ENCODE data around the gene EP400.

Gene EP400

DNA sequence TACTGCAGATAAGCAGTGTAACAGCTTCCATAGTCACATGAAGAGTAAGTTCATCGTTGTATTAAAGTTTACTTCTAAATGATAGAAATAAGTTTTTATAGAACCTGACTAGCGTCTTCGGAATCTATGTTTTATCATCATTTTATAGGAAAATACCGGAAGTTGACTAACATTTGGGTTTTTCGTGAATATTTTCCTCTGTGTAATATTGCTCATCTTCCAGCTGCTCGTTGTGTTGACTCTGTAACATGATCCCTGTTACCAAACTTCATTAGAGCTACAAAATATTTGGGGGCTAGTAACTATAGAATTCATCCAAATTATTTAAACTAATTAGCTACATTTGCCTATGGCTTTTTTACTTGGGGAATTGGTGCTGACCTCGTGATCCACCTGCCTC, 157.2 kb downstream of the EP400 start:
- H3K27ac ChIP-seq (ENCODE audit: low read length), result no peak overlapping the region
- peaks cover 15% of the 10 kb centered on the region for H3K36me3 ChIP-seq (replicated peaks; ENCODE audit: low read depth, low read length)
- H2AFZ ChIP-seq (ENCODE audit: low read depth, low read length), result no peak overlapping the region
- H3K4me2 ChIP-seq (ENCODE audit: low read length), result no peak overlapping the region
- no peaks in the 10 kb centered on the region for H4K20me1 ChIP-seq (ENCODE audit: insufficient read depth, low read length)
- H3K79me2 ChIP-seq (ENCODE audit: low read length), result 0 out of 2 replicates have a peak, but pooled peaks cover 2% of the 10 kb centered on the region
- no peaks in the 10 kb centered on the region for H3K9me3 ChIP-seq (ENCODE audit: insufficient read depth, low read length)
- no peaks in the 10 kb centered on the region for H3K4me1 ChIP-seq (ENCODE audit: low read length)
- no peak overlapping the region for H3K4me3 ChIP-seq (ENCODE audit: low read length)
- H3K27me3 ChIP-seq (ENCODE audit: low read depth, low read length), result no peaks in the 10 kb centered on the region
- TF ChIP-seq, protein P1, sequence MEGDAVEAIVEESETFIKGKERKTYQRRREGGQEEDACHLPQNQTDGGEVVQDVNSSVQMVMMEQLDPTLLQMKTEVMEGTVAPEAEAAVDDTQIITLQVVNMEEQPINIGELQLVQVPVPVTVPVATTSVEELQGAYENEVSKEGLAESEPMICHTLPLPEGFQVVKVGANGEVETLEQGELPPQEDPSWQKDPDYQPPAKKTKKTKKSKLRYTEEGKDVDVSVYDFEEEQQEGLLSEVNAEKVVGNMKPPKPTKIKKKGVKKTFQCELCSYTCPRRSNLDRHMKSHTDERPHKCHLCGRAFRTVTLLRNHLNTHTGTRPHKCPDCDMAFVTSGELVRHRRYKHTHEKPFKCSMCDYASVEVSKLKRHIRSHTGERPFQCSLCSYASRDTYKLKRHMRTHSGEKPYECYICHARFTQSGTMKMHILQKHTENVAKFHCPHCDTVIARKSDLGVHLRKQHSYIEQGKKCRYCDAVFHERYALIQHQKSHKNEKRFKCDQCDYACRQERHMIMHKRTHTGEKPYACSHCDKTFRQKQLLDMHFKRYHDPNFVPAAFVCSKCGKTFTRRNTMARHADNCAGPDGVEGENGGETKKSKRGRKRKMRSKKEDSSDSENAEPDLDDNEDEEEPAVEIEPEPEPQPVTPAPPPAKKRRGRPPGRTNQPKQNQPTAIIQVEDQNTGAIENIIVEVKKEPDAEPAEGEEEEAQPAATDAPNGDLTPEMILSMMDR (IDR thresholded peaks at IDR 0.05; ENCODE audit: low read depth, low read length), result no peak
- no peak for TF ChIP-seq EZH2phosphoT487 (IDR thresholded peaks at IDR 0.05; ENCODE audit: low read depth)
- no peak overlapping the region for H3K9ac ChIP-seq (ENCODE audit: low read length)

DNA sequence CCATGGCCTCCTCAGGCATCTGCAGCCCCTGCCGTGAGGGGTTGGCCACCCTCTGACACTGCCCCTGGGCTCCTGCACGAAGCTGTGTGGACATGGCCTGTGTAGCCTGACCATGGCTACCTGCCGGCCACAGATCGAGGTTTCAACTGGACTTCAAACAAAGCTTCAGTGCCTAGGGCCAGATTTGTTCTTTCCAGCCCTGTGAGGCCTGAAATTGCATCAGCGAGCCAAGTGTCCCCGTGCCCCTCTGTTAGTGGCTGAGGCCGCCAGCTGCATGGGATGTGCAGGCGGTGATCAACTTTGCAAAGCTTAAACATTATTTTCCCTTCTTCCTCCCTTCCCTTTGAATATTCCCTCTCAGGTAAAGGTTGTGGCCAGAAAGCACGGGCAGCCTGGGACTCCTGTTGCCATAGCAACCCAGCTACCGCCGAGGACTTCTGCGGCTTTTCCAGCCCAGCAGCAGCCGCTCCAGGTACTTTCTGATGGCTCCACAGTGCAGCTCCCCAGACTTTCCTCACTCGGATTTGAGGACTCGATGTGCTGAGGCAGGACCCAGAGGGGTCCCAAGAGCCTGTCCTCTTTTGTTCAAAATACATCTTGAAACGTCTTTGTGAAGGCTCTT, 158.6 kb downstream of the EP400 start:
- Histone ChIP-seq H3K9me3 (ENCODE audit: insufficient read depth, low read length) (no peaks in the 10 kb centered on the region), H3K9ac (ENCODE audit: low read length) (no peak overlapping the region), H3K4me2 (ENCODE audit: low read length) (no peak overlapping the region), H3K4me1 (ENCODE audit: low read length) (no peaks in the 10 kb centered on the region), H2AFZ (ENCODE audit: low read depth, low read length) (no peak overlapping the region), H3K4me3 (ENCODE audit: low read length) (no peak overlapping the region), H4K20me1 (ENCODE audit: insufficient read depth, low read length) (no peaks in the 10 kb centered on the region), H3K79me2 (ENCODE audit: low read length) (0 out of 2 replicates have a peak, but pooled peaks cover 2% of the 10 kb centered on the region), H3K27ac (ENCODE audit: low read length) (no peak overlapping the region), H3K36me3 (replicated peaks; ENCODE audit: low read depth, low read length) (peaks cover 12% of the 10 kb centered on the region), H3K27me3 (ENCODE audit: low read depth, low read length) (no peaks in the 10 kb centered on the region)
- TF ChIP-seq EZH2phosphoT487 (IDR thresholded peaks at IDR 0.05; ENCODE audit: low read depth), result no peak
- TF ChIP-seq, protein P1 (IDR thresholded peaks at IDR 0.05; ENCODE audit: low read depth, low read length), result no peak

DNA sequence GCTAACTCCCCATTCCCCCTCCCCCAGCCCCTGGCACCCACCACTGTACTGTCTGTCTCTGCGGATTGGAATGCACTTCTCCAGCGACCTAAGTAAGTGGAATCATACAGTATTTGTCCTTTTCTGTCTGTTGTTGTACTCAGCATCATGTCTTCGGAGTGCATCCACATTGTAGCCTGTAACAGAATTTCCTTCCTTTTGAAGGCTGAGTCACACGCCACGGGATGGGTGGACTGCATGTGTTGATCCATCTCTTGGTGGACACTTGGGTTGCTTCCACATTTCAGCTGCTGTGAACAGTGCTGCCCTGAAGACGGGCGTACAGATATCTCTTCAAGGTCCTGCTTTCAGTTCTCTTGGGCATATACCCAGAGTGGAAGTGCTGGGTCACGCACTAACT, 160.0 kb downstream of the EP400 start:
- no peak overlapping the region for H2AFZ ChIP-seq (ENCODE audit: low read depth, low read length)
- no peak overlapping the region for H3K9ac ChIP-seq (ENCODE audit: low read length)
- no peaks in the 10 kb centered on the region for H4K20me1 ChIP-seq (ENCODE audit: insufficient read depth, low read length)
- no peaks in the 10 kb centered on the region for H3K9me3 ChIP-seq (ENCODE audit: insufficient read depth, low read length)
- H3K79me2 ChIP-seq (ENCODE audit: low read length), result 0 out of 2 replicates have a peak, but pooled peaks cover 2% of the 10 kb centered on the region
- no peaks in the 10 kb centered on the region for H3K4me1 ChIP-seq (ENCODE audit: low read length)
- TF ChIP-seq EZH2phosphoT487 (IDR thresholded peaks at IDR 0.05; ENCODE audit: low read depth), result no peak
- TF ChIP-seq, protein P1 (IDR thresholded peaks at IDR 0.05; ENCODE audit: low read depth, low read length), result no peak
- H3K27ac ChIP-seq (ENCODE audit: low read length), result no peak overlapping the region
- H3K27me3 ChIP-seq (ENCODE audit: low read depth, low read length), result no peaks in the 10 kb centered on the region
- no peak overlapping the region for H3K4me3 ChIP-seq (ENCODE audit: low read length)
- H3K36me3 ChIP-seq (replicated peaks; ENCODE audit: low read depth, low read length), result peaks cover 15% of the 10 kb centered on the region
- no peak overlapping the region for H3K4me2 ChIP-seq (ENCODE audit: low read length)

DNA sequence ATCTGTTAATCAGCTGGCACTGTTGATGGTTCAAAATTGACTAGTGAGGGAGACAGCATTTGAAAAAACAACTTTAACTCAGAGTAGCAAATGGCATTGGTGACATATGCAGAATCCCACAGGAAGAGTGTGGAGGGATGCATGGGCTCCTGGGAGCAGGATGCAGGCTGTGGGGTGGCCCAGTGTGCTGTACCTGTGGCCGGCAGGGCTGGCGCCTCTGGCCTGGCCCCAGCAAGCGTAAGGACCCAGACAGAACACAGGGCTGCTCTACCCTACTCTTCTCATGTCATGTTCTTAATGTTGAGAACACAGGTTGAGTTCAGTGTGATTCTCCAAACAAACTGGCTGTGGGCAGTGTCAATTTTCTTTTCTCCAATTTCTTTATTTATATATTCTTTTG, 160.9 kb downstream of the EP400 start:
- TF ChIP-seq, protein P1 (IDR thresholded peaks at IDR 0.05; ENCODE audit: low read depth, low read length), result no peak
- TF ChIP-seq EZH2phosphoT487 (IDR thresholded peaks at IDR 0.05; ENCODE audit: low read depth), result no peak
- Histone ChIP-seq H3K9me3 (ENCODE audit: insufficient read depth, low read length) (no peaks in the 10 kb centered on the region), H3K4me2 (ENCODE audit: low read length) (no peak overlapping the region), H3K36me3 (replicated peaks; ENCODE audit: low read depth, low read length) (peaks cover 19% of the 10 kb centered on the region), H3K27ac (ENCODE audit: low read length) (no peak overlapping the region), H4K20me1 (ENCODE audit: insufficient read depth, low read length) (no peaks in the 10 kb centered on the region), H3K27me3 (ENCODE audit: low read depth, low read length) (no peaks in the 10 kb centered on the region), H3K4me1 (ENCODE audit: low read length) (no peaks in the 10 kb centered on the region), H3K9ac (ENCODE audit: low read length) (no peak overlapping the region), H3K4me3 (ENCODE audit: low read length) (no peak overlapping the region), H3K79me2 (ENCODE audit: low read length) (0 out of 2 replicates have a peak, but pooled peaks cover 2% of the 10 kb centered on the region), H2AFZ (ENCODE audit: low read depth, low read length) (no peak overlapping the region)

Measured in OCI-LY3 (cell line).